Spleen (tissue), 11 donors: Measurements from ENCODE around the gene OR1F1. TPM values are rescaled to one million over a fixed set of nuclear protein-coding genes. Genes with fewer than 3 reads are reported as not detected.
A peak's percentile ranks its signal among the peaks of the same experiment; 100 is the strongest.
"Not testable (repeated sequence)": the region's sequence is repeated elsewhere in the genome, so short reads cannot be mapped to it uniquely, and the experiment has no call there.

Experiments
- DNase-seq: peaks from one replicate; pipeline ENCODE4 v3.0.0-alpha.2; 2020
- H3K27ac ChIP-seq, 8 donors: fragments of 200-600 bp; sonication (generic) in 7 of 8; 1 replicate in 4 of 8; 2 replicates in 4 of 8; pipeline versions ENCODE4 v1.5.0 to v1.8.0; 2016 to 2021; ENCODE audit warnings: inconsistent platforms in 4 of 8, mild to moderate bottlenecking in 4 of 8, moderate library complexity in 1 of 8
- H3K27me3 ChIP-seq, 7 donors: fragments of 200-600 bp; sonication (generic) in 6 of 7; replicated peaks in 1 of 7; 1 replicate in 4 of 7; 2 replicates in 3 of 7; pipeline versions ENCODE4 v1.5.0 to v1.8.0; 2016 to 2021; ENCODE audit warnings: inconsistent platforms in 3 of 7, mild to moderate bottlenecking in 1 of 7
- H3K36me3 ChIP-seq, 6 donors: fragments of 200-600 bp; sonication (generic) in 5 of 6; 1 replicate in 4 of 6; 2 replicates in 2 of 6; pipeline versions ENCODE4 v1.5.0 to v1.8.0; 2016 to 2021; ENCODE audit warnings: inconsistent platforms in 2 of 6
- H3K4me1 ChIP-seq, 6 donors: fragments of 200-600 bp; sonication (generic) in 5 of 6; 1 replicate in 3 of 6; 2 replicates in 3 of 6; pipeline versions ENCODE4 v1.5.0 to v1.8.0; 2016 to 2021; ENCODE audit warnings: inconsistent platforms in 3 of 6
- H3K4me3 ChIP-seq, 8 donors: fragments of 200-600 bp; sonication (generic) in 7 of 8; 1 replicate in 4 of 8; 2 replicates in 4 of 8; pipeline versions ENCODE4 v1.5.0 to v1.8.0; 2016 to 2021; ENCODE audit warnings: inconsistent platforms in 4 of 8, mild to moderate bottlenecking in 4 of 8, moderate library complexity in 2 of 8
- H3K9me3 ChIP-seq, 8 donors: fragments of 200-600 bp; sonication (generic) in 7 of 8; 1 replicate in 4 of 8; 2 replicates in 4 of 8; pipeline versions ENCODE4 v1.5.0 to v1.8.0; 2016 to 2021; ENCODE audit warnings: inconsistent platforms in 4 of 8
- POLR2A ChIP-seq, 3 donors: fragments of 450-650 bp; IDR thresholded peaks; one replicate each; pipeline ENCODE4 v1.5.1; 2017; ENCODE audit warnings: antibody characterized with exemption in 3 of 3, mild to moderate bottlenecking in 1 of 3
- POLR2AphosphoS5 ChIP-seq, 3 donors: sonication (generic); formaldehyde crosslinking; IDR thresholded peaks; one replicate each; pipeline ENCODE4 v1.5.1; 2017; ENCODE audit warnings: antibody characterized with exemption in 3 of 3
- WGBS, 5 donors: extraction: QIAGEN DNeasy Blood & Tissue Kit in 3 of 5; methylation state at CpG; one replicate each; pipeline versions ENCODE4 v1.1.5 to v1.1.7; 2013 to 2018; 5-methylcytosine and 5-hydroxymethylcytosine counted together
- intact Hi-C: fragments of 100-400 bp; cut with DNase I; formaldehyde crosslinking; loops from one replicate; pipeline ENCODE4 v1.15.0; 2023; ENCODE audit warnings: low total_unique reads
- polyA plus RNA-seq, 3 donors: library from polyadenylated mRNA; stranded (reverse); fragments of 200-250 nt; gene quantifications; one replicate each; pipeline ENCODE4 v1.2.1, GENCODE V29; 2013
- total RNA-seq, 7 donors: library from RNA; depleted of rRNA in 3 of 7; stranded (reverse); fragments of >200 nt in 3 of 7; fragmentation: NEBNext Ultra II Directional in 4 of 7; extraction: Animal tissue kit (Norgen Biotek cat#: 25700) in 4 of 7; gene quantifications; one replicate each; pipeline versions ENCODE4 v1.1.0 to v1.2.1, GENCODE V29; 2016 to 2021
- TF ChIP-seq, protein P1 (sequence below), 11 experiments: fragments of 200-600 bp in 7 of 11; fragments of 450-650 bp in 4 of 11; sonication (generic) in 4 of 11; IDR thresholded peaks in 8 of 11; conservative IDR thresholded peaks in 3 of 11; 1 replicate in 7 of 11; 2 replicates in 4 of 11; pipeline versions ENCODE4 v1.4.0 to v1.8.0; 2016 to 2021; ENCODE audit warnings: antibody characterized with exemption in 11 of 11, inconsistent platforms in 4 of 11, mild to moderate bottlenecking in 1 of 11
- donor health status: healthy with polysubstance abuse.
- donor health status: DM: no; HTN: no; CAD: no; lungs with moderate emphysema.
- donor health status: DM: no; HTN: no; CAD: no.
- donor health status: Bipolar disorder and iron deficiency.
- donor health status: healthy.
- donor health status: DM: no; HTN: no; CAD: no.
- donor health status: DM: yes; HTN: yes; CAD: no.

The OR1F1 gene
- total and polyA plus RNA-seq, 10 donors: not detected

- TF ChIP-seq POLR2AphosphoS5 (IDR thresholded peaks at IDR 0.05) (no peak), POLR2A (IDR thresholded peaks at IDR 0.05) (no peak)
- Histone ChIP-seq H3K27me3 (peaks cover 10 to 100% (median 94%) of the 10 kb centered on the region in 7 donors), H3K9me3 (no peaks in the 10 kb centered on the region), H3K4me3 (no peak overlapping the region), H3K36me3 (no peaks in the 10 kb centered on the region), H3K27ac (no peak overlapping the region), H3K4me1 (peaks cover 13 to 33% (median 20%) of the 10 kb centered on the region in 6 donors)
- intact Hi-C loops: no loop called here
- WGBS, 5 donors: 66 to 81% (median 78%) methylated on average over 7 to 8 of the region's 8 CpGs
- peak; percentile 23 for DNase-seq
Observed at GRCh38 chr16:3179651-3180050, 8.4 kb upstream of the OR1F1 start.

- peaks cover 10 to 100% (median 92%) of the 10 kb centered on the region in 7 donors for H3K27me3 ChIP-seq
- 27 to 68% (median 33%) methylated on average over 21 of the region's 21 CpGs for WGBS, 5 donors
- TF ChIP-seq, protein P1, sequence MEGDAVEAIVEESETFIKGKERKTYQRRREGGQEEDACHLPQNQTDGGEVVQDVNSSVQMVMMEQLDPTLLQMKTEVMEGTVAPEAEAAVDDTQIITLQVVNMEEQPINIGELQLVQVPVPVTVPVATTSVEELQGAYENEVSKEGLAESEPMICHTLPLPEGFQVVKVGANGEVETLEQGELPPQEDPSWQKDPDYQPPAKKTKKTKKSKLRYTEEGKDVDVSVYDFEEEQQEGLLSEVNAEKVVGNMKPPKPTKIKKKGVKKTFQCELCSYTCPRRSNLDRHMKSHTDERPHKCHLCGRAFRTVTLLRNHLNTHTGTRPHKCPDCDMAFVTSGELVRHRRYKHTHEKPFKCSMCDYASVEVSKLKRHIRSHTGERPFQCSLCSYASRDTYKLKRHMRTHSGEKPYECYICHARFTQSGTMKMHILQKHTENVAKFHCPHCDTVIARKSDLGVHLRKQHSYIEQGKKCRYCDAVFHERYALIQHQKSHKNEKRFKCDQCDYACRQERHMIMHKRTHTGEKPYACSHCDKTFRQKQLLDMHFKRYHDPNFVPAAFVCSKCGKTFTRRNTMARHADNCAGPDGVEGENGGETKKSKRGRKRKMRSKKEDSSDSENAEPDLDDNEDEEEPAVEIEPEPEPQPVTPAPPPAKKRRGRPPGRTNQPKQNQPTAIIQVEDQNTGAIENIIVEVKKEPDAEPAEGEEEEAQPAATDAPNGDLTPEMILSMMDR (IDR thresholded peaks at IDR 0.05 in 8 of 11, conservative IDR thresholded peaks at IDR 0.05 in 3 of 11): no peak
- TF ChIP-seq POLR2AphosphoS5 (IDR thresholded peaks at IDR 0.05) (no peak), POLR2A (IDR thresholded peaks at IDR 0.05) (no peak)
Observed at GRCh38 chr16:3180445-3180878, 7.5 kb upstream of the OR1F1 start.

DNA sequence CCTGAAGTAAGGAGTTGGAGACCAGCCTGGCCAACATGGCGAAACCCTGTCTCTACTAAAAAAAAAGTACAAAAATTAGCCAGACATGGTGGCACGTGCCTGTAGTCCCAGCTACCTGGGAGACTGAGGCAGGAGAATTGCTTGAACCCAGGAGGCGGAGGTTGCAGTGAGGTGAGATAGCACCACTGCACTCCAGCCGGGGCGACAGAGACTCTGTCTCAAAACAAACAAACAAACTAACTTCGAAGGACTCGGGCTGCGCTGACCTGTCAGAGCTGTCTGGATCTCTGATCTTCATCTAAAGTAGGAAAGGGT is 5.8 kb upstream of the OR1F1 start:
- WGBS, 5 donors: 35 to 45% (median 39%) methylated on average over 8 of the region's 8 CpGs
- H3K9me3 ChIP-seq, H3K27ac ChIP-seq, intact Hi-C loops, H3K36me3 ChIP-seq: not testable (repeated sequence)
- Histone ChIP-seq H3K4me3 (peak overlapping the region in 1 of 8 donors; percentile 65), H3K27me3 (peaks cover 3 to 100% (median 92%) of the 10 kb centered on the region in 7 donors), H3K4me1 (peaks cover 13 to 23% (median 16%) of the 10 kb centered on the region in 6 donors)
- peak; percentile 20 for DNase-seq

More at GRCh38 chr16:3180445-3180878, 7.5 kb upstream of the OR1F1 start:
- intact Hi-C loops: no loop called here
- H3K4me3 ChIP-seq: no peak overlapping the region
- peak; percentile 36 for DNase-seq
- H3K4me1 ChIP-seq: peaks cover 13 to 25% (median 16%) of the 10 kb centered on the region in 6 donors
- H3K36me3 ChIP-seq: no peaks in the 10 kb centered on the region
- no peaks in the 10 kb centered on the region for H3K9me3 ChIP-seq
- no peak overlapping the region for H3K27ac ChIP-seq

DNA sequence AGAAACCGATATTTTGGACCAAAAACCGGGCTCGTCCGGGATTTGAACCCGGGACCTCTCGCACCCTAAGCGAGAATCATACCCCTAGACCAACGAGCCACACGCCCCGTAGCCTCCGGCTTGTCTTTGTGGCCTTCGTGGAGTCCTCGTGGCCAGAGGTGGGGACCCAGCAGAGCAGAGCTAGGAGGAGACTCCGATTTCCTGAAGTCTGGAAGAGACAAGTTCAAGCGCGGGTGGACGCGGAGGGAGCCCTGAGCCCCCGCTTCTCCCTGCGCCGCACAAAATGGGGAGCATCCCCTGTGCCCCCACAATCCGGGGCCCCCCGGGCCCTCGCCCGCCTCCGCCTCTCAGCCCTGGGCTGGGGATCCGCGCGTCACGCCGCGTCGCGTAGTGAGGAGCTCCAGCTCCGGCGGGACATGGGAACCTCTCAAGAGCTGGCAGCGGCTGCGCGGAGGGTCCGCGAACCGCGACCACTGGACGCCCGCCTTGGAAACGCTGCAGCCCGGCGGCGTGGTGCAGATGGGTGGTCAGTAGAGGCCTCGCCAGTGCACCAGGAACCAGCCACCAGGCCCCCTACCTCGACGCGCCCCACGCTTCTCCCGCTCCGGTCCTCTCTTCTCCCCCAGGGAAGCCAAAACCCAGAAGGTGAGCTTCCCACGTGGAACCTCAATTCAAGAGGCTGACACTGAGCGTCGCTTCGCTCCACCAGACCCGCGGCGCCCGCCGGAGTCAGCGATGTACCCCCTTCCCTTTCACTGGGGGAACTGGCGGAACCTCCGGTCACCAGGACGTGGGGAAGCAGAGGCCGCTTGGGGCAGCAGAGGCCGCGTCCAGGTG is 5.2 kb upstream of the OR1F1 start:
- peaks cover 3 to 100% (median 92%) of the 10 kb centered on the region in 7 donors for H3K27me3 ChIP-seq
- peak overlapping the region; percentile 13 to 65 (median 32) for H3K4me3 ChIP-seq
- TF ChIP-seq, protein P1 (IDR thresholded peaks at IDR 0.05 in 8 of 11, conservative IDR thresholded peaks at IDR 0.05 in 3 of 11): peak in 6 of 11 experiments; percentile 12 to 58 (median 42)
- TF ChIP-seq POLR2AphosphoS5 (IDR thresholded peaks at IDR 0.05) (no peak), POLR2A (IDR thresholded peaks at IDR 0.05) (no peak)
- WGBS, 5 donors: 1 to 3% (median 2%) methylated on average over 25 to 72 of the region's 72 CpGs
- intact Hi-C loops: no loop called here
- H3K4me1 ChIP-seq: peaks cover 13 to 25% (median 16%) of the 10 kb centered on the region in 6 donors
- no peaks in the 10 kb centered on the region for H3K9me3 ChIP-seq
- no peaks in the 10 kb centered on the region for H3K36me3 ChIP-seq
- no peak overlapping the region for H3K27ac ChIP-seq
- DNase-seq: peak; percentile 88

- peaks cover 19 to 33% (median 23%) of the 10 kb centered on the region in 6 donors for H3K4me1 ChIP-seq
- DNase-seq: peak; percentile 56
- WGBS, 5 donors: 5 to 6% (median 6%) methylated on average over 39 to 42 of the region's 42 CpGs
- intact Hi-C loops: no loop called here
- no peaks in the 10 kb centered on the region for H3K36me3 ChIP-seq
- no peaks in the 10 kb centered on the region for H3K9me3 ChIP-seq
- H3K27me3 ChIP-seq: peaks cover 4 to 100% (median 95%) of the 10 kb centered on the region in 7 donors
- TF ChIP-seq POLR2AphosphoS5 (IDR thresholded peaks at IDR 0.05): no peak
- TF ChIP-seq POLR2A (IDR thresholded peaks at IDR 0.05): no peak
- TF ChIP-seq, protein P1 (IDR thresholded peaks at IDR 0.05 in 8 of 11, conservative IDR thresholded peaks at IDR 0.05 in 3 of 11): no peak
- peak overlapping the region; percentile 13 to 65 (median 32) for H3K4me3 ChIP-seq
- H3K27ac ChIP-seq: no peak overlapping the region
Observed at GRCh38 chr16:3183445-3184139, 4.4 kb upstream of the OR1F1 start.
